ENCODE measurements around the gene KDM1A. TPM values are rescaled to one million over a fixed set of nuclear protein-coding genes. Genes with fewer than 3 reads are reported as not detected.

The KDM1A gene
- total RNA-seq: 135 and 147 TPM in 2 replicates

DNA sequence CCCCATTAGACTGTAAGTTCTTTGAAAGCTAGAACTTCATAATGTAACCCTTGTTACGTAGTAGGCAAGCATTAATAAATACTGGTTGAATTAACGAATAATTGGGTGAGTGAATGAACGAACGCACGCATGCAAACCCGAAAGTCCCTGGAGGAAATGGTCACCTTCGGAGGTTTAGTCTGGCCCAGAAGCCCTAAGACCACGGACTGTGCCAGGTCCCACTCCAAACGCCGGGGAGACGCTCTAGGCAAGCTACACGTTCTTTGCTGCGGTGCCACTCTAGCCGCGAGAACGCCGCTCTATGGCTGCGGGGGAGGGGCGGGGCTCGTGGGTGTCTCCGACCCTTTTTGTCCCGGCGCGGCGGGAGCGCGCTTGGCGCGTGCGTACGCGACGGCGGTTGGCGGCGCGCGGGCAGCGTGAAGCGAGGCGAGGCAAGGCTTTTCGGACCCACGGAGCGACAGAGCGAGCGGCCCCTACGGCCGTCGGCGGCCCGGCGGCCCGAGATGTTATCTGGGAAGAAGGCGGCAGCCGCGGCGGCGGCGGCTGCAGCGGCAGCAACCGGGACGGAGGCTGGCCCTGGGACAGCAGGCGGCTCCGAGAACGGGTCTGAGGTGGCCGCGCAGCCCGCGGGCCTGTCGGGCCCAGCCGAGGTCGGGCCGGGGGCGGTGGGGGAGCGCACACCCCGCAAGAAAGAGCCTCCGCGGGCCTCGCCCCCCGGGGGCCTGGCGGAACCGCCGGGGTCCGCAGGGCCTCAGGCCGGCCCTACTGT is at the start of gene KDM1A:
KDM1A (plus strand) TSS at position 375 of the 769 bp plus-strand sequence; CDS start at position 504, 129 bp downstream.

DNA sequence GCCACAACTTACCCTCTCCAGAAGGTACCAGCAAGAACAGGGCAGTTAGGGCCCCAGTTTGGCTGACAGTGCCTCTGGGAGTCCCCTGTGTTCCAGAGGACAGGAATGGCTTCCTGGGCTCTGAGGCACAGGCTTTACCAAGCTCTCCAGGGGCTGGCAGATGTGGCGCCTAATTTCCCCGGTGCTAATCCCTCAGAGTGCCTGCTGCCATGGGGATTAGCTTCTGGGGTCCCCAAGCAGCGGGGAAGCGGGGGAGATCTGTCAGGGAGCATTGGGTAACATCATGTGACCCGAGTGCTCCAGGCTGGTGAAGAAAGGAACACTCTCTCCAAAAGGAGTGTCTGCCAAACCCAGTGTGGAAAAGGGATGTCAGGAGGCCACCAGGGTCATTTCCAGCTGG is 46.5 kb upstream of the KDM1A start, which contains the start of gene LACTBL1:
LACTBL1 (minus strand) TSS at position 107 of the 400 bp plus-strand sequence. CDS start 550 bp downstream, outside the sequence.

Small RNA genes lying within 50 kb of the gene (small RNA-seq; reads per million reads assigned to genes)
- 0.37 reads per million, percentile 15 among the genes with 10 or more reads in this experiment for gene MIR3115
- gene MIR4419A: not detected

Other genes with a start within 250 kb of the KDM1A start
- gene LACTBL1, start 46.6 kb upstream of the KDM1A start, total RNA-seq: not detected in 2 replicates
- gene TEX46, start 3.6 kb upstream of the KDM1A start, total RNA-seq: not detected in 2 replicates
- gene LUZP1, start 149.4 kb downstream of the KDM1A start, total RNA-seq: 15.3 and 23.3 TPM in 2 replicates
- under 0.01 and 0.76 TPM in 2 replicates for gene HTR1D, start 198.0 kb downstream of the KDM1A start, total RNA-seq

Data from placental epithelial cell (primary cell).